UCSD-AML1 (cell line): ENCODE data around the gene FGF9.

ENCODE experiments used
- DNase-seq: peaks from one replicate; lab custom pipeline; 2025; ENCODE audit not compliant: unreplicated experiment; lab: John Stamatoyannopoulos, UW

The FGF9 gene

GRCh38 chr13:21673789-21674489, 3.1 kb downstream of the FGF9 start:
- DNase-seq, result peak; percentile 23

GRCh38 chr13:21674490-21675009, 3.7 kb downstream of the FGF9 start:
- no peak for DNase-seq

- DNase-seq, result no peak
These were observed 4.5 kb downstream of the FGF9 start for GRCh38 chr13:21675095-21675991.

- no peak for DNase-seq
These were observed 5.7 kb downstream of the FGF9 start for GRCh38 chr13:21676611-21677021.

GRCh38 chr13:21677075-21677623, 6.3 kb downstream of the FGF9 start:
- DNase-seq, result no peak

GRCh38 chr13:21683034-21683733, 12.3 kb downstream of the FGF9 start:
- DNase-seq, result no peak

GRCh38 chr13:21684576-21684975, 13.7 kb downstream of the FGF9 start:
- DNase-seq, result no peak

GRCh38 chr13:21685485-21686064, 14.7 kb downstream of the FGF9 start:
- DNase-seq, result no peak

- DNase-seq, result no peak
These were observed 16.0 kb downstream of the FGF9 start for GRCh38 chr13:21686751-21687391.

GRCh38 chr13:21688056-21688455, 17.2 kb downstream of the FGF9 start:
- no peak for DNase-seq

- DNase-seq, result no peak
These were observed 18.2 kb downstream of the FGF9 start for GRCh38 chr13:21689097-21689496.

- no peak for DNase-seq
These were observed 20.1 kb downstream of the FGF9 start for GRCh38 chr13:21690955-21691354.

- no peak for DNase-seq
These were observed 20.6 kb downstream of the FGF9 start for GRCh38 chr13:21691500-21691899.

- DNase-seq, result no peak
These were observed 21.1 kb downstream of the FGF9 start for GRCh38 chr13:21691928-21692327.

- DNase-seq, result no peak
These were observed 24.0 kb downstream of the FGF9 start for GRCh38 chr13:21694831-21695230.

GRCh38 chr13:21695546-21695945, 24.7 kb downstream of the FGF9 start:
- no peak for DNase-seq

GRCh38 chr13:21696865-21697448, 26.1 kb downstream of the FGF9 start:
- no peak for DNase-seq

- no peak for DNase-seq
These were observed 28.2 kb downstream of the FGF9 start for GRCh38 chr13:21698817-21699679.

- no peak for DNase-seq
These were observed 30.6 kb downstream of the FGF9 start for GRCh38 chr13:21701460-21701859.
